ENCODE data around the gene PDLIM1. TPM values are rescaled to one million over a fixed set of nuclear protein-coding genes. Genes with fewer than 3 reads are reported as not detected.

PDLIM1 gene
- total RNA-seq, 2 donors from 2014 or later: 93.9 to 158 TPM

- Histone ChIP-seq H3K4me3 (ENCODE audit: low read length) (no peak within 1 kb of the TSS), H3K36me3 (ENCODE audit: control insufficient read depth, insufficient read depth, low read length) (no peaks in the 10 kb centered on the region), H3K27me3 (ENCODE audit: control insufficient read depth, insufficient read depth, low read length, poor library complexity, severe bottlenecking) (no peaks in the 10 kb centered on the region), H3K9me3 (ENCODE audit: control insufficient read depth, low read length) (no peaks in the 10 kb centered on the region), H3K4me1 (ENCODE audit: control insufficient read depth, insufficient read depth, low read length) (no peaks in the 10 kb centered on the region), H3K27ac (ENCODE audit: low read depth, low read length) (no peak within 1 kb of the TSS), H3K9ac (ENCODE audit: extremely low read depth, low read length, poor library complexity, severe bottlenecking) (no peak within 1 kb of the TSS)
- H3K4me3 Mint-ChIP-seq: no peak within 1 kb of the TSS
- WGBS, 2 experiments (ENCODE audit: insufficient coverage in 1 of 2, insufficient read length in 1 of 2): 92% methylated on average over 1 of the region's 1 CpG; no CpG with 5 or more reads in 1 of the 2 experiments
- TF ChIP-seq CTCF (conservative IDR thresholded peaks at IDR 0.05): no peak
- peaks cover 10% of the 10 kb centered on the region for H3K4me1 Mint-ChIP-seq
- H3K9me3 Mint-ChIP-seq: no peaks in the 10 kb centered on the region
- no peak for DNase-seq
- peaks cover 4% of the 10 kb centered on the region for H3K36me3 Mint-ChIP-seq (ENCODE audit: low read depth)
- no peak within 1 kb of the TSS for H3K27ac Mint-ChIP-seq
- H3K27me3 Mint-ChIP-seq (ENCODE audit: insufficient read depth): no peaks in the 10 kb centered on the region
Observed at GRCh38 chr10:95193944-95194343, 96.9 kb downstream of the PDLIM1 start, which contains the start of gene ACSM6. TSS of gene ACSM6 (plus strand) at chr10:95194238. CDS start at chr10:95194486, 248 bp downstream.

- Mint-ChIP-seq H3K27me3 (ENCODE audit: insufficient read depth) (peaks cover 4% of the 10 kb centered on the region), H3K9me3 (no peaks in the 10 kb centered on the region), H3K4me1 (no peaks in the 10 kb centered on the region), H3K36me3 (ENCODE audit: low read depth) (no peaks in the 10 kb centered on the region), H3K4me3 (no peak overlapping the region), H3K27ac (no peak overlapping the region)
- H3K4me3 ChIP-seq (ENCODE audit: low read length): no peak overlapping the region
- no peaks in the 10 kb centered on the region for H3K9me3 ChIP-seq (ENCODE audit: control insufficient read depth, low read length)
- no peak overlapping the region for H3K27ac ChIP-seq (ENCODE audit: low read depth, low read length)
- no peaks in the 10 kb centered on the region for H3K27me3 ChIP-seq (ENCODE audit: control insufficient read depth, insufficient read depth, low read length, poor library complexity, severe bottlenecking)
- no peaks in the 10 kb centered on the region for H3K4me1 ChIP-seq (ENCODE audit: control insufficient read depth, insufficient read depth, low read length)
- no peaks in the 10 kb centered on the region for H3K36me3 ChIP-seq (ENCODE audit: control insufficient read depth, insufficient read depth, low read length)
- DNase-seq: no peak
- no peak overlapping the region for H3K9ac ChIP-seq (ENCODE audit: extremely low read depth, low read length, poor library complexity, severe bottlenecking)
- TF ChIP-seq CTCF (conservative IDR thresholded peaks at IDR 0.05): no peak
Observed at GRCh38 chr10:95188593-95188992, 102.2 kb downstream of the PDLIM1 start.

- no peak overlapping the region for H3K4me3 Mint-ChIP-seq
- H3K4me3 ChIP-seq (ENCODE audit: low read length): no peak overlapping the region
- no peaks in the 10 kb centered on the region for H3K27me3 ChIP-seq (ENCODE audit: control insufficient read depth, insufficient read depth, low read length, poor library complexity, severe bottlenecking)
- no peak for TF ChIP-seq CTCF (conservative IDR thresholded peaks at IDR 0.05)
- no peaks in the 10 kb centered on the region for H3K36me3 Mint-ChIP-seq (ENCODE audit: low read depth)
- H3K4me1 Mint-ChIP-seq: peaks cover 3% of the 10 kb centered on the region
- H3K4me1 ChIP-seq (ENCODE audit: control insufficient read depth, insufficient read depth, low read length): no peaks in the 10 kb centered on the region
- H3K9ac ChIP-seq (ENCODE audit: extremely low read depth, low read length, poor library complexity, severe bottlenecking): no peak overlapping the region
- H3K9me3 ChIP-seq (ENCODE audit: control insufficient read depth, low read length): no peaks in the 10 kb centered on the region
- DNase-seq: no peak
- no peak overlapping the region for H3K27ac ChIP-seq (ENCODE audit: low read depth, low read length)
- H3K27ac Mint-ChIP-seq: no peak overlapping the region
- H3K27me3 Mint-ChIP-seq (ENCODE audit: insufficient read depth): peaks cover 4% of the 10 kb centered on the region
- H3K36me3 ChIP-seq (ENCODE audit: control insufficient read depth, insufficient read depth, low read length): no peaks in the 10 kb centered on the region
- 90 to 100% methylated on average over 3 of the region's 3 CpGs for WGBS, 2 experiments (ENCODE audit: insufficient coverage in 1 of 2, insufficient read length in 1 of 2)
- no peaks in the 10 kb centered on the region for H3K9me3 Mint-ChIP-seq
Observed at GRCh38 chr10:95187617-95188016, 103.2 kb downstream of the PDLIM1 start.

Other genes with a start within 250 kb of the PDLIM1 start
- 1 to 10 TPM; 3.1 to 3.4 TPM for gene CYP2C8, start 221.5 kb downstream of the PDLIM1 start, total RNA-seq
- not detected for gene ACSM6, start 96.8 kb downstream of the PDLIM1 start, total RNA-seq